NB4 (cell line): Measurements from ENCODE around the gene DMAC2L.

Experiments
- MYC ChIP-seq: IDR thresholded peaks from 2 replicates; pipeline ENCODE4 v1.6.1; 2011; ENCODE audit warnings: low read depth, low read length
- POLR2A ChIP-seq: IDR thresholded peaks from 2 replicates; pipeline ENCODE4 v1.6.1; 2011; ENCODE audit warnings: mild to moderate bottlenecking; ENCODE audit not compliant: insufficient read length; ENCODE audit errors: extremely low read depth
- TF ChIP-seq, protein P1 (sequence below): IDR thresholded peaks from one replicate; pipeline ENCODE4 v1.5.1; 2012; ENCODE audit warnings: low read depth, low read length
- TF ChIP-seq, protein P2 (sequence below): IDR thresholded peaks from 2 replicates; pipeline ENCODE4 v1.6.1; 2011; ENCODE audit warnings: low read depth, low read length

DNA sequence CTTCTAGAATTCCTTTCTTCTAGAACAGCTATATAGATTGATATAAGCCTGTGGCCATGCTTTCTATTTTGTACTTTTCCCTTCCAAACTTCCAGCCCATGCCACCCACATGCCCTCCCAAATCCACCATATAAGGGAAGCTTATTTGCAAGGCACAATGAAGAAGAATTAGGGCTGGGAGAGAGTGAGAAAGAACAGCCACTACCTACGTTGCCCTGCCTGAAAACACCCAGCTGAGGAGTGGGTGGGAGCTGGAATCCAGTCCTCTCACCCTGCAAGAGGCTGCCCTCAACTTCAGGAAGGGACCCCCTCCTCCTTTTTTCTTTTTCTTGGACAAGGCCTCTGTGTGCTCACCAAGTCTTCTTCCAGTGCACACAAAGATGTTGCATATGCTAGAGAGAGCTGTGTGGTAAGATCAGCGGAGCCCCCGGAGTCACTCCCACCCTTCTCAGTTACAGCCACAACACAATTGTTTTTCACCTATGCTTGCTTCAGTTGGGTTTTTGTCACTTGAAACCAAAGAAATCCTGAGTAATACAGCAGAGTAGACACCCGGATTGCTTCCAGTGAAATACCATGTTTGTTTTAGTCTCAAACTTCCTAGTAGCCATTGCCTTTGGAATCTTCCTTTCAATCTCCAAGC is 45.8 kb downstream of the DMAC2L start:
- TF ChIP-seq, protein P1, sequence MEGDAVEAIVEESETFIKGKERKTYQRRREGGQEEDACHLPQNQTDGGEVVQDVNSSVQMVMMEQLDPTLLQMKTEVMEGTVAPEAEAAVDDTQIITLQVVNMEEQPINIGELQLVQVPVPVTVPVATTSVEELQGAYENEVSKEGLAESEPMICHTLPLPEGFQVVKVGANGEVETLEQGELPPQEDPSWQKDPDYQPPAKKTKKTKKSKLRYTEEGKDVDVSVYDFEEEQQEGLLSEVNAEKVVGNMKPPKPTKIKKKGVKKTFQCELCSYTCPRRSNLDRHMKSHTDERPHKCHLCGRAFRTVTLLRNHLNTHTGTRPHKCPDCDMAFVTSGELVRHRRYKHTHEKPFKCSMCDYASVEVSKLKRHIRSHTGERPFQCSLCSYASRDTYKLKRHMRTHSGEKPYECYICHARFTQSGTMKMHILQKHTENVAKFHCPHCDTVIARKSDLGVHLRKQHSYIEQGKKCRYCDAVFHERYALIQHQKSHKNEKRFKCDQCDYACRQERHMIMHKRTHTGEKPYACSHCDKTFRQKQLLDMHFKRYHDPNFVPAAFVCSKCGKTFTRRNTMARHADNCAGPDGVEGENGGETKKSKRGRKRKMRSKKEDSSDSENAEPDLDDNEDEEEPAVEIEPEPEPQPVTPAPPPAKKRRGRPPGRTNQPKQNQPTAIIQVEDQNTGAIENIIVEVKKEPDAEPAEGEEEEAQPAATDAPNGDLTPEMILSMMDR = no peak
- TF ChIP-seq POLR2A = no peak
- TF ChIP-seq, protein P2, sequence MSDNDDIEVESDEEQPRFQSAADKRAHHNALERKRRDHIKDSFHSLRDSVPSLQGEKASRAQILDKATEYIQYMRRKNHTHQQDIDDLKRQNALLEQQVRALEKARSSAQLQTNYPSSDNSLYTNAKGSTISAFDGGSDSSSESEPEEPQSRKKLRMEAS = no peak
- no peak for TF ChIP-seq MYC
